ENCODE results near the gene COL16A1.
"Not testable (repeated sequence)": the region's sequence is repeated elsewhere in the genome, so short reads cannot be mapped to it uniquely, and the experiment has no call there.

Gene COL16A1

DNA sequence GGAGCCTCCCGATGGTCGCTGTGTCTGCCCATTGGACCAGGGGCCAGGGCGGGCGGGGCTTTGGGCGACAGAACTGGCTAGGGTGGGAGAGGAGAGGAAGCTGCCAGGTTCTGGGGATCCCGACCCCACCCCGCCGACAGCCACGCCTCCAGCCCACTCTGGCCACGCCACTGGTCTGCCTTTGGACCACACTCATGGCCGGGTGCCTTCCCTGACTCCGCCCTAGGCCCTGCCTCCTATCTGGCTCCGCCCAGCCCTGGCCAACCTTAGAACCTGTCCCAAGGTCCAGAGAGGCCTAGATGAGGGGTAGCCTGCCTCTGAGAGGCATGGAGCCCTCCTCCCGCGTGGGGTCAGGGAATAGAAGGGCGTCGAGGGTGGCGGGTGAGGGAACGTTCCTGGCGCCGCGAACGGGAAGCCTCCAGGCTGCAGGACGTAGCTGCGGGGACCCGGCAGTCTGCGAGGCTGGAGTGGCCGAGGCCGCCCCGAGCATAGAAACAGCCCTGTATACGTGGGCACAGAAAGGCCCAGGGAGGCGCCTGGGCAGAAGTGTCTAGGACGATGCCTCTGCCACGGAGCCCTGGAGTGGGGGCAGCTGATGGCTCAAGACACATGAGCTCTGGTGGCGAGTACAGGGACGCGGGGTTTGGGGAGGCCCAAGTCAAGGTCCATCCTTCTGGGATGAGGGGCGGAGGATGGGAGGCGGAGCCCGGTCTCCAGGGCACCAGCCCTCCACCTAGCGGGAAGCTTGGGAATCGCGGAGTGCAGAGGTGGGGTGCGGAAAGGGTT is 11.5 kb upstream of the COL16A1 start:
- H3K4me1 ChIP-seq (ENCODE audit: insufficient read depth, low read length) = peaks cover 6% of the 10 kb centered on the region
- H3K9ac ChIP-seq (ENCODE audit: low read depth, low read length) = peak overlapping the region; percentile 53; the same call in 1 of the 2 replicates
- no peak overlapping the region for H3K27ac ChIP-seq (ENCODE audit: low read length)
- H3K9me3 ChIP-seq (ENCODE audit: insufficient read depth, low read depth, low read length) = no peaks in the 10 kb centered on the region
- H3K27me3 ChIP-seq (ENCODE audit: insufficient read depth, low read length) = peaks cover 12% of the 10 kb centered on the region; the same call in 1 of the 2 replicates
- no peaks in the 10 kb centered on the region for H3K36me3 ChIP-seq (ENCODE audit: insufficient read depth, low read depth, low read length)
- peak overlapping the region; percentile 69 for H3K4me3 ChIP-seq (ENCODE audit: low read length)

DNA sequence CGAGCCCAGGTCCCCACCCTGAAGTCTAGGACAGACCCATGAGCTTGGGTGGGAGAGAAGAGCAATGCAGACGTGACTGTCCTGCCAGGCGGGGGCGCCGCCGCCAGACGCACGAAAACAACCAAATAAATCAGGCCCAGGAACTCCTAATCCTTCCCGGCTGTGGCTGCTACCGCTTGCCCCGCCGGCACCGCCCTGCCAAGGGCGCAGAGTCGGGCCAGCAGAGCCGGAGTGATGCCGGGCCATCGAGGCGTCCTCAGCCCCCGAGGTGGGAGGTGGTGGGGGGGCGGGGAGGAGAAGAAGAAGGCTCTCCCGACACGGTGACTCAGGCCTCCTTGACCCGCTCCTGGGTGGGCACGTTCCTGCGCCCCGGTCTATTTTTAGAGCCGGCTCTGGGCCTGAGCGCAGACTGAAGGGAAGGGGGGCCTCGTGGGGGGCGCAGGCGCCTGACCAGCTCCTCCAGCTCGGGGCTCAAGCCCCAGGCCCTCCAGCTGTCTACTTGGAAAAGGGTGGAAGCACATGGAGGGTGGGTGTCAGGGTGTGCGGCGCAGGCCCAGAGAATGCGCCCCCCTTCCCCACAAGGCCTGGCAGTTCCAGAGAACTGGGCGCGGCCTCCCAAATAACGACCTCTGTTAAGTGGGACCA is 10.7 kb upstream of the COL16A1 start:
- no peak overlapping the region for H3K27ac ChIP-seq (ENCODE audit: low read length)
- no peaks in the 10 kb centered on the region for H3K9me3 ChIP-seq (ENCODE audit: insufficient read depth, low read depth, low read length)
- H3K9ac ChIP-seq (ENCODE audit: low read depth, low read length) = peak overlapping the region; percentile 54; the same call in 1 of the 2 replicates
- peak overlapping the region; percentile 69; the same call in 1 of the 2 replicates for H3K4me3 ChIP-seq (ENCODE audit: low read length)
- no peaks in the 10 kb centered on the region for H3K36me3 ChIP-seq (ENCODE audit: insufficient read depth, low read depth, low read length)
- peaks cover 12% of the 10 kb centered on the region; the same call in 1 of the 2 replicates for H3K27me3 ChIP-seq (ENCODE audit: insufficient read depth, low read length)
- H3K4me1 ChIP-seq (ENCODE audit: insufficient read depth, low read length) = peaks cover 6% of the 10 kb centered on the region

DNA sequence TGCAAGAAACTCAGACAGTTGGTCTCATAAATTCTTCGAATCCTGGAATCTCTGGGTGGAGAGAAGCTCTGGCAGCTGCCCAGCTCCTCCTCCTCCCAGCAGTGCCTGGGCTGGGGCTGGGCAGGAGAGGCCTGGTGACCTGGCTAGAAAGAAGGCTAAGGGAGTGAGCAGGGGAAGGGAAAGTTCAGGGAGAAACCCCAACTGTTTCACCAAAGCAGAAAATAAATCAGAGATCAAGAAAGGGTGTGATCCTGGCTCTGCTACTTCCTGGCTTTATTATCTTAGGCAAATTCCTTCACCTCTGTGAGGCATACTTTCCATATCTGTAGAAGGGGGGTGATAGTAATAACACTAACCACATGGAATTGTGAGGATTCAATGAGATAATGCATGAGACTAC is 8.8 kb upstream of the COL16A1 start:
- Histone ChIP-seq H3K36me3 (ENCODE audit: insufficient read depth, low read depth, low read length) (no peaks in the 10 kb centered on the region), H3K4me1 (ENCODE audit: insufficient read depth, low read length) (peaks cover 6% of the 10 kb centered on the region), H3K27ac (ENCODE audit: low read length) (no peak overlapping the region), H3K9ac (ENCODE audit: low read depth, low read length) (peak overlapping the region; percentile 0; the same call in 1 of the 2 replicates), H3K9me3 (ENCODE audit: insufficient read depth, low read depth, low read length) (no peaks in the 10 kb centered on the region), H3K27me3 (ENCODE audit: insufficient read depth, low read length) (peaks cover 12% of the 10 kb centered on the region; the same call in 1 of the 2 replicates), H3K4me3 (ENCODE audit: low read length) (no peak overlapping the region)

DNA sequence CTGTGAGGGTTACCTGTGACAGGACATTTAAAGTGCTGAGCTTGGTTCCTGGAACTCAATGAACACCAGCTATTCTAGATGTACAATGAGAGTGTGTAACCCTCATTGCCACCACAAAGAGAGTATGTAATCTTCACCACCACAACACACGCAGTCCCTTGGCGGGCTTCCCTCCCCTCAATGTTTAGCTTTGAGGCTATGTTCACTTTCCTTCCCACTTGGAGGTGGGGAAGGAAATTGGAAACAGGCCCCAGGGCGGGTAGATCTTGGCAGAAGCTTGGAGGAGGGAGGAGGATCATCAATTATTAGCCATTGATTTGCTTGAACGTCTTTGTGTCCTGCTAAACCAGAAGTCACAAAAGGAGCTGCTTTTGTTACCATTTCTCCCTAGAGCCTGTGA is 8.3 kb upstream of the COL16A1 start:
- peak overlapping the region; percentile 0; the same call in 1 of the 2 replicates for H3K9ac ChIP-seq (ENCODE audit: low read depth, low read length)
- no peak overlapping the region for H3K27ac ChIP-seq (ENCODE audit: low read length)
- H3K4me3 ChIP-seq (ENCODE audit: low read length) = no peak overlapping the region
- peaks cover 8% of the 10 kb centered on the region; the same call in 1 of the 2 replicates for H3K27me3 ChIP-seq (ENCODE audit: insufficient read depth, low read length)
- no peaks in the 10 kb centered on the region for H3K36me3 ChIP-seq (ENCODE audit: insufficient read depth, low read depth, low read length)
- H3K9me3 ChIP-seq (ENCODE audit: insufficient read depth, low read depth, low read length) = no peaks in the 10 kb centered on the region
- H3K4me1 ChIP-seq (ENCODE audit: insufficient read depth, low read length) = peaks cover 6% of the 10 kb centered on the region

DNA sequence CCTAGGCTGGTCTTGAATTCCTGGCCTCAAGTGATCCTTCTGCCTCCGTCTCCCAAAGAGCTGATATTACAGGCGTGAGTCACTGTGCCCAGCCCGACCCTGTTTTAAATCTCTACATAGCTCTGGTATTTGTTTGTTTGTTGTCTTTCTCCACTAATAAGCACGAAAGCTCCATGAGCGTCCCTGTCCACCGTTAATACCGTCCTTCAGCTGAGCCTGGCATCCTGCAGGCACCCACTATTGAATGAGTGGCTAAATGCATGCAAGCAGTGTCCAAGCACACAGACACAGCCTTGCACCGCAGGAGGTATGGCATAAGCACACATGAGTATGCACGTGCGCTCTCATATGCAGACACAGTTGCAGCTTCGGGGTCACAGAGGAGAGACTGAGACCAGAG is 4.5 kb upstream of the COL16A1 start:
- Histone ChIP-seq H3K9me3 (ENCODE audit: insufficient read depth, low read depth, low read length) (no peaks in the 10 kb centered on the region), H3K27ac (ENCODE audit: low read length) (no peak overlapping the region), H3K27me3 (ENCODE audit: insufficient read depth, low read length) (peaks cover 9% of the 10 kb centered on the region), H3K9ac (ENCODE audit: low read depth, low read length) (no peak overlapping the region), H3K4me1 (ENCODE audit: insufficient read depth, low read length) (peaks cover 21% of the 10 kb centered on the region), H3K36me3 (ENCODE audit: insufficient read depth, low read depth, low read length) (no peaks in the 10 kb centered on the region), H3K4me3 (ENCODE audit: low read length) (no peak overlapping the region)

DNA sequence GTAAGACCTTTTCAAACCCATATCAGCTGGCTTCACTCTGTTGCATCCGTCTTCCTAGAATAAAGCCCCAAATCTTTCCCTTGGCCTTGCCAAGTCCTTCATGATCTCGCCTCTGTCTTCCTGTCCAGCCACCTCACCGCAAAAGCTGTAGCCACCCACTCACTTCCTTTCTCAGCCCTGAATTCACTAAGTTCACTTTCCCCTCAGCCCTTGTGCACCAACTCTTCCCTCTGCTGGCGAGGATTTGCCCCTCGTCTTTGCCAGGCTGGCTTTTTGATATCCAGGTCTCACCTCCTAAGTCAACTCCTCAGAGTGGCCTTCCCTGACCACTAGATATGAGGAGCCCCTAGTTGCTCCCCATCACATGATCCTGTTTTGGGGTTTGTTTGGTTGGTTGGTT is 3.9 kb upstream of the COL16A1 start:
- Histone ChIP-seq H3K9me3 (ENCODE audit: insufficient read depth, low read depth, low read length) (no peaks in the 10 kb centered on the region), H3K4me3 (ENCODE audit: low read length) (no peak overlapping the region), H3K27me3 (ENCODE audit: insufficient read depth, low read length) (peaks cover 9% of the 10 kb centered on the region), H3K27ac (ENCODE audit: low read length) (no peak overlapping the region), H3K4me1 (ENCODE audit: insufficient read depth, low read length) (peaks cover 18% of the 10 kb centered on the region), H3K9ac (ENCODE audit: low read depth, low read length) (no peak overlapping the region), H3K36me3 (ENCODE audit: insufficient read depth, low read depth, low read length) (no peaks in the 10 kb centered on the region)

DNA sequence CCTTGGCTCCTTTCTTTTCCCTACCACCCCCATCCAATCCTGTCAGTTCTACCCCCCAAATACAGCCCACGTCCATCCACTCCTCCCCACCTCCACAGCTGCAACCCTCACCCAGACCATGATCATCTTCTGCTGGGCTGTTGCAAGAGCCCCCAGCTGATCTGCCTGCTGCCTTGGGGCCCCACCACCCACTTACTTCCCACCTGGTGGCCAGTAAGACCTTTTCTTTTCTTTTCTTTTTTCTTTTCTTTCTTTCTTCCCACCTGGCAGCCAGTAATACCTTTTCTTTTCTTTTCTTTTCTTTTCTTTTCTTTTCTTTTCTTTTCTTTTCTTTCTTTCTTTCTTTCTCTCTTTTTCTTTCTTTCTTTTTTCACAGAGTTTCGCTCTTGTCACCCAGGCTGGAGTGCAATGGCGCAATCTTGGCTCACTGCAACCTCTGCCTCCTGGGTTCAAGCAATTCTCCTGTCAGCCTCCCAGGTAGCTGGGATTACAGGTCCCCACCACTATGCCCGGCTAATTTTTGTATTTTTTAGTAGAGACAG is 3.3 kb upstream of the COL16A1 start:
- H3K9me3 ChIP-seq (ENCODE audit: insufficient read depth, low read depth, low read length); H3K4me3 ChIP-seq (ENCODE audit: low read length); H3K27me3 ChIP-seq (ENCODE audit: insufficient read depth, low read length); H3K27ac ChIP-seq (ENCODE audit: low read length); H3K36me3 ChIP-seq (ENCODE audit: insufficient read depth, low read depth, low read length); H3K9ac ChIP-seq (ENCODE audit: low read depth, low read length): not testable (repeated sequence)
- H3K4me1 ChIP-seq (ENCODE audit: insufficient read depth, low read length) = peaks cover 14% of the 10 kb centered on the region

DNA sequence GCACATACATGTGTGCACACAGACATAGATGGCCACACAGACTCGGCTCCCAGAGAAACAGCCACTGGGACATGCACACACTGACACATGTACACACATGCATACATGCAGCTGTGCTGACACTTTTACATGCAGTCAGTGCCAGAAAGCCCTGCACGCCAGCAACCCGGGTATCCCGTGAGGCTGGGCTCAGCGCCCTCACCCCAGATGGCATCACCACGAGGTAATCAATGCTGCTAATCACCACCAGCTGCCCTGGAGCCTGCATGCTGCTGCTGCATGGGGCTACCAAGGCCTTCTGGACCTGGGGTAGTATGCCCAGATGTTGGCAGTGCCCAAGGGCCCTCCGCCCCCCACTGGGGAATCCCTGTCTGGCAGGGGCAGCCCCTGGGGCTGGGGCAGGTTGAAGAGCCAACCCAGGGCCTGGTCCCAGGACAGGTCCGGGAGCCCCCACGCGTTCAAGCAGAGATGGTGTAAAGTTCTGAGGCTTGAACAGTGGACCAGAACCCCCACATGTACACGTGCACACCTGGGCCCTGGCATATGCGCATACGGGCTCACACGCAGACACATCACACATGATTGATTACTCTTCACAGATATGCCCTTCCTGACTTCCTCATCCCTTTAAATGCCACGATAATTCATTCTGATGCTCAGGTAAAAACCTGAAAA is 2.7 kb upstream of the COL16A1 start:
- peaks cover 14% of the 10 kb centered on the region for H3K4me1 ChIP-seq (ENCODE audit: insufficient read depth, low read length)
- H3K36me3 ChIP-seq (ENCODE audit: insufficient read depth, low read depth, low read length) = no peaks in the 10 kb centered on the region
- no peak overlapping the region for H3K27ac ChIP-seq (ENCODE audit: low read length)
- no peak overlapping the region for H3K4me3 ChIP-seq (ENCODE audit: low read length)
- peaks cover 9% of the 10 kb centered on the region for H3K27me3 ChIP-seq (ENCODE audit: insufficient read depth, low read length)
- no peaks in the 10 kb centered on the region for H3K9me3 ChIP-seq (ENCODE audit: insufficient read depth, low read depth, low read length)
- H3K9ac ChIP-seq (ENCODE audit: low read depth, low read length) = no peak overlapping the region

- H3K9ac ChIP-seq (ENCODE audit: low read depth, low read length) = peak overlapping the region; percentile 58; the same call in 1 of the 2 replicates
- H3K27ac ChIP-seq (ENCODE audit: low read length) = peak overlapping the region; percentile 39
- H3K9me3 ChIP-seq (ENCODE audit: insufficient read depth, low read depth, low read length) = no peaks in the 10 kb centered on the region
- peaks cover 14% of the 10 kb centered on the region for H3K4me1 ChIP-seq (ENCODE audit: insufficient read depth, low read length)
- peak overlapping the region; percentile 64 for H3K4me3 ChIP-seq (ENCODE audit: low read length)
- H3K36me3 ChIP-seq (ENCODE audit: insufficient read depth, low read depth, low read length) = no peaks in the 10 kb centered on the region
- peaks cover 9% of the 10 kb centered on the region for H3K27me3 ChIP-seq (ENCODE audit: insufficient read depth, low read length)
Measured at GRCh38 chr1:31705080-31705866, 1.5 kb upstream of the COL16A1 start.

GRCh38 chr1:31704271-31705079 is 658 bp upstream of the COL16A1 start:
- Histone ChIP-seq H3K4me1 (ENCODE audit: insufficient read depth, low read length) (peaks cover 14% of the 10 kb centered on the region), H3K4me3 (ENCODE audit: low read length) (peak overlapping the region; percentile 64), H3K27ac (ENCODE audit: low read length) (peak overlapping the region; percentile 18), H3K27me3 (ENCODE audit: insufficient read depth, low read length) (peaks cover 9% of the 10 kb centered on the region), H3K9ac (ENCODE audit: low read depth, low read length) (peak overlapping the region; percentile 58; the same call in 1 of the 2 replicates), H3K9me3 (ENCODE audit: insufficient read depth, low read depth, low read length) (no peaks in the 10 kb centered on the region), H3K36me3 (ENCODE audit: insufficient read depth, low read depth, low read length) (no peaks in the 10 kb centered on the region)
